Left colon (tissue), 2 donors: Measurements from ENCODE around the gene PROSER1. TPM values are rescaled to one million over a fixed set of nuclear protein-coding genes. Genes with fewer than 3 reads are reported as not detected.
"Not testable (repeated sequence)": the region's sequence is repeated elsewhere in the genome, so short reads cannot be mapped to it uniquely, and the experiment has no call there.

Source experiments
- ATAC-seq: fragments of 200-7000 bp; cut with Tn5 transposase; one replicate; pipeline ENCODE4 v1.9.1; 2020; ENCODE audit warnings: mild to moderate bottlenecking, moderate library complexity
- DNase-seq, 2 donors: peaks; one replicate each; pipeline ENCODE4 v3.0.0-alpha.2; 2020
- intact Hi-C, 2 donors: fragments of 100-400 bp; cut with DNase I in 1 of 2; cut with micrococcal nuclease in 1 of 2; formaldehyde crosslinking; loops; one replicate each; pipeline versions ENCODE4 v1.11.2 to v1.14.0; 2022; cut with DNase I, micrococcal nuclease
- long read RNA-seq: library from polyadenylated mRNA; unstranded; transcript quantifications from one replicate; pipeline ENCODE4 v2.0.0, GENCODE V29; 2021
- total RNA-seq, 2 donors: library from RNA; stranded (reverse); fragmentation: NEBNext Ultra II Directional; extraction: Animal tissue kit (Norgen Biotek cat#: 25700); gene quantifications; one replicate each; pipeline ENCODE4 v1.2.1, GENCODE V29; 2021
- donor health status: DM: no; HTN: no; CAD: no.
- donor health status: DM: yes; HTN: yes; CAD: no.

PROSER1 gene
- total RNA-seq = 10 to 100 TPM; 35.3 to 64.8 TPM
- long read RNA-seq, partial matches to known transcripts = 11 of 14 reads
- long read RNA-seq, other reads (novel, unspliced or antisense) = 3 of 14 reads

DNA sequence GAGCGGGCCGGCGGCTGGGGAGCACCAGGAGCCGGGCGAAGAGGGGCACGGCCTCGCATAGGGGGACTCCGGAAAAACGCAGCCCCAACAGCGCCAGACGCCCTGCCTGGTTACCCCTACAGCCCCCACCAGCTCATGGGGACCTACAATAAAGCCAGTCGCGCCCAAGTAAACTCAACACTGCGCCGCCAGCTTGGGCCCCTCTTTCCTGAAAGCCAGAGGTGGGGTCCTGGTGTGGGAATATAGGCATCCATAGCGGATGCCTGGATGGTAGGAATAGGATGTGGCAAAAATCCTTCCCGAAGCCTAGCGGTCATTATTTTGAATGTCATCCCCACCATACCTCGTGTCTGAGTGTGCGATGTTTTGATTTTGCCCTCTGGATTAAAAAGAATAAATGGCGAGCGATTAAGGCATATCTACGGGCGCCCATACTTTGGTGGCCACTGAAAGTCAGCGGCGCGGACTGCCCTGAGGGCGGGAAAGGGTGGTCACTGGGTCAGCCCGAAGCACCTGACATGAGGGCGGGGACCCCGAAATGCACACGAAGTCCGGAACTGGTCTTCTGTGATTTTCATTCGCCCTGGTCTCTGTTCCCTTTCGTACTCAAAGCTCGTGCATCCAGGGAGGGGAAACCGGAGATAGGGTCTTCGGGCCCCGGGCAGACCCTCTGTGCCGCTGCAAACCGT, at the start of gene PROSER1, which contains the start of gene NHLRC3:
TSS of gene PROSER1 (minus strand) at position 210 of the 689 bp plus-strand sequence. CDS start 847 bp downstream, outside the sequence.
TSS of gene NHLRC3 (plus strand) at position 577 of the 689 bp plus-strand sequence. CDS start 184 bp downstream, outside the sequence.
- ATAC-seq = peak; percentile 86
- intact Hi-C loops = no loop called here
- peak; percentile 91 to 95 for DNase-seq

- intact Hi-C loops, DNase-seq, ATAC-seq: not testable (repeated sequence)
Observed at GRCh38 chr13:39086251-39086945, 48.5 kb upstream of the PROSER1 start.

DNA sequence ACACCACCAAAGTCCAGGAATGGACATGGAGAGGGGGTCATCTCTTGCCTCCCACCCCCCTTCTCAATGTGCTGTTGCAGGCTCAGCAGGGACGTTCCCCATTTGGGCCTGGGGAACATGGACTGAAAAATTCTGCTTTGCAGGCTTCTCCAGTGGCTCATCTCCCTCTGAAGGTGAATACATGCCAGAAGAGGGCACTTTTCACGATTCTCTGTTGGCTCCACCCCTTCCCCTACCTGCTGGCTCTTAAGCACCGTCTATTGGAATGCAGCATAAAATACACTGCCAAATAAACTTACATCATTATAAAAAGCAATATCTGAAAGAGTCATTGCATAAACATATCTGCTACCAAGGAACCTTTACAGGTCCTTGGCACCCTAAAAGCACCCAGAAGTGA, 36.1 kb upstream of the PROSER1 start:
- DNase-seq = no peak
- no peak for ATAC-seq
- intact Hi-C loops = no loop called here

- DNase-seq (no peak), ATAC-seq (no peak)
- intact Hi-C loops = no loop called here
Observed at GRCh38 chr13:39072842-39073241, 35.0 kb upstream of the PROSER1 start.

- intact Hi-C loops = no loop called here
- no peak for ATAC-seq
- DNase-seq = no peak
Observed at GRCh38 chr13:39062004-39062403, 24.1 kb upstream of the PROSER1 start.

- DNase-seq = no peak
- intact Hi-C loops = loop anchor here in 1 of 2 donors (10.0 kb wide), 1 partner anchor 557 kb away; no protein-coding TSS in a partner anchor
- no peak for ATAC-seq
Observed at GRCh38 chr13:39058040-39058439, 20.2 kb upstream of the PROSER1 start.

DNA sequence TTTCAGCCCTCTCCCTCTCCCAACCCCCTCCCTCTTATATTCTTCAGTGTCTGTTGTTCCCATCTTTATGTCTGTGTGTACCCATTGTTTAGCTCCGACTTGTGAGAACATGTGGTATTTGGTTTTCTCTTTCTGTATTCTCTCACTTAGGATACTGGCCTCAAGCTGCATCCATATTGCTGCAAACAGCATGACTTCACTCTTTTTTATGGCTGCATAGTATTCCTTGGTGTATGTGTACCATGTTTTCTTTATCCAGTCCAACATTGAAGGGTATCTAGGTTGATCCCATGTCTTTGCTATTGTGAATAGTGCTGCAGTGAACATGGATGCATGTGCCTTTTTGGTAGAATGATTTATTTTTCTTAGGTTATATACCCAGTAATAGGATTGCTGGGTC, 18.1 kb upstream of the PROSER1 start:
- intact Hi-C loops = loop anchor here in 1 of 2 donors (10.0 kb wide), 1 partner anchor 559 kb away; no protein-coding TSS in a partner anchor
- no peak for ATAC-seq
- DNase-seq = no peak

DNA sequence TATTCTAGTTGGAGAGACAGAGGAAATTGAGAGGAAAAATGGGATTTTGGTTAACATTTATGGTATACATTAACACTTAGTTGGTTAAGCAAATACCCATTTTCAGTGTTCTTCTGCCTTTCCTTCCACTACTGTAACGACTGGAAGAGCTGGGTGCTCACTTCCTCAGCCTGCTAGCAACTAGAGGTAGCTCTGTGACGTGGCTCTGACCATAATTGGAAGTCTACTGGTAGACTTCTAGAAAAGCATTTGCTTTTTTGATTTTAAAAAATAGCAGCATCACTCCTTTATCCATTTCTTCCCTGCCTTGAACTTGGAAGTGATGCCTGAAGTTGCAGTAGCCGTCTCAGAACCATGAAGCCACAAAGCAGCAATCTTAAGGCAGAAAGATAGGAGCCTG, 16.2 kb upstream of the PROSER1 start:
- no peak for DNase-seq
- no peak for ATAC-seq
- intact Hi-C loops = loop anchor here in 1 of 2 donors (10.0 kb wide), 1 partner anchor 561 kb away; no protein-coding TSS in a partner anchor

- DNase-seq (no peak), ATAC-seq (no peak)
- intact Hi-C loops = loop anchor here in 1 of 2 donors (10.0 kb wide), 1 partner anchor 562 kb away; no protein-coding TSS in a partner anchor
Observed at GRCh38 chr13:39052944-39053343, 15.1 kb upstream of the PROSER1 start.

DNA sequence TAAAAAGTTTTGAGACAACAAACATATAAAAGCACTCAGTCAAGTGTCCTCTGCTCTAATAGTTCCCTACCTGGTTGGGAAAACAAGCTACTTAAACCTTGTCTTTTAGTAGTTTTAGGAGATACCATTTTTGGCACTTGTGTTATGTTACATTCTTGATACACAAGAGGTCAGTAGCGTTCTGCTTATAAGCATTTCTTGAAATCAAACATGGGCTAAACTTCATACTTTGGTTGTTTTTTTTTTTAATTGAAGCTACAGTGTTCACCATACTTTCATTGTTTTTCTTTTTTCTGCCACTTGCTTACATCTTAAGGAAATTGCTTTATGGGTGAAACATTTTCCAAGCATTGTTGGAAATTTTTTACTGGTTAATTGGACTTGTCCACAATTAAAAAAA, 13.3 kb upstream of the PROSER1 start:
- intact Hi-C loops = loop anchor here in 1 of 2 donors (10.0 kb wide), 1 partner anchor 564 kb away; no protein-coding TSS in a partner anchor
- ATAC-seq = no peak
- no peak for DNase-seq

- ATAC-seq = no peak
- intact Hi-C loops = no loop called here
- no peak for DNase-seq
Observed at GRCh38 chr13:39049274-39049673, 11.4 kb upstream of the PROSER1 start.

DNA sequence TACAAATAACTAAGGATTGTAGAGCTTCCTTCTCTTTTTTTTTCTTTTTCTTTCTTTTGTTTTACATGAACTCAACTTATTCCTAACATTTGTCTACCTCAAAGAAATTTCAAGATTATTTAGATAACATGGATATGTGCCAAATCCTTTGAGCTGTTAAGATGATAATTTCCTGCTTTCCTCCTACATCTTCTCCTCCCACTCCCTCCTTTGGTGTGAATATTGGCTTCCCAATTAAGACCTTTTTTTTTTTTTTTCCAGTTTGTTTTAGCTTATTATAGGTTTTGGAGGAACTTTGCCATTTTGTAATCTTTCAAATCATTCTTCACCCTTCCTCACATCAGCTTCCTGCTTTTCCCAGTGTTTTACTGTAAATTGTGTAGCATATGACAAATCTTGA, 10.9 kb upstream of the PROSER1 start:
- ATAC-seq (no peak), DNase-seq (no peak)
- intact Hi-C loops = no loop called here

GRCh38 chr13:39047560-39047959, 9.7 kb upstream of the PROSER1 start:
- intact Hi-C loops = no loop called here
- ATAC-seq = no peak
- no peak for DNase-seq

GRCh38 chr13:39044536-39044935, 6.6 kb upstream of the PROSER1 start:
- intact Hi-C loops = no loop called here

DNA sequence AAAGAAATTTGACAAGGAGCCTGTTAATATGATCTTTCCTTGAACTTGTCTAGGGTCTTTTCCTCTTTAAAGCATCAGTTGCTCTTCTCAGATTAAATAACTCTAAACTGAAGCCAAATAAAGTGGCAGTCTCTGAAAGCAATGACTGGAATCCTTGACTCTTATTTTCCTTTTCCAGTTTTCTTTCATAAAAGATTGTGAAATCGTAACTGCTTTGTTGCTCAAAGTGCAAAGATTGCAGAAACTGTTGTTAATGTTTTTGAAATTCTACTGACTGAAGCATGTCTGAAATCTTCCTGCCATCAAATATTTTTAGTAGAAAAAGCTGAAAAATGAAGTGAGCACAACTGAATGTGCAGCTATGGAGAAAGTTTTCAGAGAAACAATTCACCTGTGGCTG, 2.3 kb upstream of the PROSER1 start:
- ATAC-seq (no peak), DNase-seq (no peak)
- intact Hi-C loops = no loop called here

More at GRCh38 chr13:39044536-39044935, 6.6 kb upstream of the PROSER1 start:
- no peak for ATAC-seq
- no peak for DNase-seq

DNA sequence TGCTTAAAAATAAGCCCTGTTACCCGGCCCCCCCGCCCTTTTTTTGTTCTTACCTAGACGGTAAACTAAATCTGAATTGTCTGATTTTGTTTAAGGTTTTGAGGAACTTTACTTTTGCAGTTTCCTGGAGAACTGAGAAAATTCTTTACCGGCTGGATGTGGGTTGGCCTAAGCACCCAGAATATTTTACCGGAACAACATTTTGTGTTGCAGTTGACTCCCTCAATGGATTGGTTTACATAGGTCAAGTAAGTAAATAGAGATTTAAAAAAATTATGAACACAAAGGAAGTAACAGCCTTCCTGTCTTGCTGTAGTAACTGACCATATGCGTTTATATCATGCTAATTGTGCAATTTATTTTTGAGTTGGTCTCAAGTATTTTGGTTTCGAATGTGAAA, 1.2 kb upstream of the PROSER1 start:
- no peak for DNase-seq
- intact Hi-C loops = no loop called here
- no peak for ATAC-seq

DNA sequence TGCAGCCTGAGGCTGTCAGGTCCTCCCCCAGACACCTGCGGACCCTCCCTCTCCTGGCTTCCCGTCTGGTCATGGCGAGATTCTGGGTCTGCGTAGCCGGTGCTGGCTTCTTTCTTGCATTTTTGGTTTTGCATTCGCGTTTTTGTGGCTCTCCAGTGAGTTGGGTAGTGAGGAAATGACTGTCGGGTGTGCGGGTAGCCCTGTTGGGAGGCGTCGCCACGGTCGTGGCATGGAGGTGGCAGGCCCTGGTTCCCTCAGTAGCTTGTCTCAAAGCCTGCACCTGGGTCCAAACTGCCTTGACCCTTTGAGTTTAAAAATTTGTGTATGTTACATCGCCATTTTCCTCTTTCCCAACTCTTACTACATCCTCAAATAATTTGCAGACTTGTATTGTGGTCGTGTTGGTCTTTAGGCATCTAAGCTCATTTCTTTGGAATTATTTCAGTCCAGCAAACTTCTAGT, 711 bp upstream of the PROSER1 start:
- ATAC-seq = peak; percentile 36
- intact Hi-C loops = no loop called here
- peak in 1 of 2 donors; percentile 53 for DNase-seq

- DNase-seq = no peak
- peak; percentile 63 for ATAC-seq
Observed at GRCh38 chr13:39037410-39037879, 444 bp downstream of the PROSER1 start.

GRCh38 chr13:39036212-39036611, 1.7 kb downstream of the PROSER1 start:
- intact Hi-C loops = no loop called here
- DNase-seq (no peak), ATAC-seq (no peak)

More at GRCh38 chr13:39037410-39037879, 444 bp downstream of the PROSER1 start:
- intact Hi-C loops = no loop called here
